Calu3 (cell line): ENCODE data around the gene TOB1. TPM values are rescaled to one million over a fixed set of nuclear protein-coding genes. Genes with fewer than 3 reads are reported as not detected.
"Not testable (repeated sequence)": the region's sequence is repeated elsewhere in the genome, so short reads cannot be mapped to it uniquely, and the experiment has no call there.

Experiments used
- BruUV-seq: library from RNA; stranded (reverse); fragments of 400-500 nt; replicated peaks from 2 replicates; lab custom pipeline; 2021; lab: Mats Ljungman, UMichigan
- CTCF ChIA-PET: fragments of 300-600 bp; sonication (Branson Sonifier 250); formaldehyde crosslinking; loops from one replicate; lab custom pipeline; 2022; ENCODE audit warnings: antibody characterized with exemption; lab: Charles Lee
- DNase-seq: peaks from one replicate; pipeline ENCODE4 v3.0.0; 2022
- H3K27ac Mint-ChIP-seq: one replicate; pipeline ENCODE4 v1.8.0; 2022; ENCODE audit warnings: mixed read lengths; ENCODE audit not compliant: unreplicated experiment
- H3K27me3 Mint-ChIP-seq: one replicate; pipeline ENCODE4 v1.8.0; 2022; ENCODE audit warnings: mixed read lengths; ENCODE audit not compliant: unreplicated experiment
- H3K36me3 Mint-ChIP-seq: one replicate; pipeline ENCODE4 v1.8.0; 2022; ENCODE audit warnings: mild to moderate bottlenecking, moderate library complexity, mixed read lengths; ENCODE audit not compliant: insufficient read depth, unreplicated experiment
- H3K4me1 Mint-ChIP-seq: one replicate; pipeline ENCODE4 v1.8.0; 2022; ENCODE audit warnings: mild to moderate bottlenecking, low read depth, mixed read lengths; ENCODE audit not compliant: unreplicated experiment
- H3K4me3 Mint-ChIP-seq: one replicate; pipeline ENCODE4 v1.8.0; 2022; ENCODE audit warnings: mild to moderate bottlenecking, low read depth, moderate library complexity, mixed read lengths; ENCODE audit not compliant: unreplicated experiment
- H3K9me3 Mint-ChIP-seq: one replicate; pipeline ENCODE4 v1.8.0; 2022; ENCODE audit warnings: low read depth, mixed read lengths; ENCODE audit not compliant: unreplicated experiment
- intact Hi-C: fragments of 100-400 bp; cut with micrococcal nuclease; formaldehyde crosslinking; loops from one replicate; pipeline ENCODE4 v1.10.0; 2022; ENCODE audit not compliant: unreplicated experiment
- total RNA-seq: library from RNA; stranded (reverse); gene quantifications from 2 replicates; pipeline ENCODE4 v1.2.3, GENCODE V29; 2022
- TF ChIP-seq, protein P1 (sequence below): fragments of 200-600 bp; IDR thresholded peaks from one replicate; pipeline ENCODE4 v1.8.0; 2022; ENCODE audit warnings: antibody characterized with exemption; ENCODE audit not compliant: unreplicated experiment

The TOB1 gene
- total RNA-seq, 1 experiment from 2014 or later: 177 TPM

DNA sequence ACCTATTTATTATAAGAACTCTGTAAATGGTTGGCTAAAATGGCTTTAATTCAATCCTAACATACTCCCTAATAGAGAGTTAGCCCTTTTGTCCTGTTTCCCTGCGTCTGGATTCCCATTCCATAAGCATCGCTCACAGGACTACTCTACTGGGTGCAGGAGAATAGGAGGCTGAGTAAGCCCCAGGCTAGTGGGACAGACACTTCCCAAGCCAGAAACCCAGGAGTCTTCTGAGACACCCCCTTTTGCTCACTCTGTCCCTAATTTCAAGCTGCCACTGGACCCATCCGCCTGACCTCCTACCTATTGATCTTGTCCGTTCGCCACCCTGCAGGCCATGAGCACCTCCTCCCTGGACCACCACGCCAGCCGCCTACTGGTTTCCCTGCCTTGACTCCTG, 16.7 kb upstream of the TOB1 start:
- TF ChIP-seq, protein P1, sequence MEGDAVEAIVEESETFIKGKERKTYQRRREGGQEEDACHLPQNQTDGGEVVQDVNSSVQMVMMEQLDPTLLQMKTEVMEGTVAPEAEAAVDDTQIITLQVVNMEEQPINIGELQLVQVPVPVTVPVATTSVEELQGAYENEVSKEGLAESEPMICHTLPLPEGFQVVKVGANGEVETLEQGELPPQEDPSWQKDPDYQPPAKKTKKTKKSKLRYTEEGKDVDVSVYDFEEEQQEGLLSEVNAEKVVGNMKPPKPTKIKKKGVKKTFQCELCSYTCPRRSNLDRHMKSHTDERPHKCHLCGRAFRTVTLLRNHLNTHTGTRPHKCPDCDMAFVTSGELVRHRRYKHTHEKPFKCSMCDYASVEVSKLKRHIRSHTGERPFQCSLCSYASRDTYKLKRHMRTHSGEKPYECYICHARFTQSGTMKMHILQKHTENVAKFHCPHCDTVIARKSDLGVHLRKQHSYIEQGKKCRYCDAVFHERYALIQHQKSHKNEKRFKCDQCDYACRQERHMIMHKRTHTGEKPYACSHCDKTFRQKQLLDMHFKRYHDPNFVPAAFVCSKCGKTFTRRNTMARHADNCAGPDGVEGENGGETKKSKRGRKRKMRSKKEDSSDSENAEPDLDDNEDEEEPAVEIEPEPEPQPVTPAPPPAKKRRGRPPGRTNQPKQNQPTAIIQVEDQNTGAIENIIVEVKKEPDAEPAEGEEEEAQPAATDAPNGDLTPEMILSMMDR: no peak
- peaks cover 10% of the 10 kb centered on the region for H3K36me3 Mint-ChIP-seq
- H3K9me3 Mint-ChIP-seq: no peaks in the 10 kb centered on the region
- peaks cover 39% of the 10 kb centered on the region for H3K4me1 Mint-ChIP-seq
- no peaks in the 10 kb centered on the region for H3K27me3 Mint-ChIP-seq
- no peak overlapping the region for H3K4me3 Mint-ChIP-seq
- DNase-seq: no peak
- intact Hi-C loops: no loop called here
- no TSS peak for BruUV-seq
- CTCF ChIA-PET: no interaction called here
- H3K27ac Mint-ChIP-seq: no peak overlapping the region

DNA sequence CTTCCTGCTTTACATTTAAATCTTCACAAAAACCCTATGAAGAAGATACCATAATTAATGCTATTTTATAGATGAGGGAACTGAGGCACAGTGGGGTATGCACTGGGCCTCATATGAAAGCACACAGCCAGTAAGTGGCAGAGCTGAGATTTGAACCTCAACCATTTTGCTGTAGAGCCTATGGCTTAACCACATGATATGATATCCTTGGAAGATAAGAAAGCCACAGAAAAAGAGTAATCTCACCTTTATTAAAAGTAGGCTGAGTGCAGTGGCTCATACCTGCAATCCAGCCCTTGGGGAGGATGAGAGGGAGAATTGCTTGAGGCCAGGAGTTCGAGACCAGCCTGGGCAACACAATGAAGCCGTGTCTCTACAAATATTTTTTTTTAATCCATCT, 15.0 kb upstream of the TOB1 start:
- Mint-ChIP-seq H3K4me3 (no peak overlapping the region), H3K27ac (no peak overlapping the region), H3K9me3 (no peaks in the 10 kb centered on the region), H3K4me1 (peaks cover 23% of the 10 kb centered on the region), H3K27me3 (no peaks in the 10 kb centered on the region), H3K36me3 (peaks cover 8% of the 10 kb centered on the region)
- no peak for DNase-seq
- TF ChIP-seq, protein P1: no peak
- intact Hi-C loops: no loop called here
- CTCF ChIA-PET: no interaction called here
- no TSS peak for BruUV-seq

DNA sequence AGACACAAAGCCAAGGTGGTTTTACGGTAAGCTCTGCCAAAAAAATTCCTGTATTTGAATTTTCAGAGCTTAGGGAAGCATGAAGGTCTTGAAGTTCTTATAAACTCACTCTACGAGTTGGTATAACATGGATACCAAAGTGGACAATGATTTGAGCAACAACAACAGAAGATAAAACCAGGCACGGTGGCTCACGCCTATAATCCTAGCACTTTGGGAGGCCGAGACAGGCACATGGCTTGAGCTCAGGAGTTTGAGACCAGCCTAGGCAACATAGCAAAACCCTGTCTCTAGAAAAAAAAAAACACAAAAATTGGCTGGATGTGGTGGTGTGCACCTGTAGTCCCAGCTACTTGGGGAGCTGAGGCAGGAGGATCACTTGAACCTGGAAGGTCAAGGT, 12.9 kb upstream of the TOB1 start:
- CTCF ChIA-PET: interaction anchor here (1.1 kb wide), 1 partner anchor 22 kb away, joined by 4 read pairs; no protein-coding TSS in a partner anchor
- Mint-ChIP-seq H3K9me3 (no peaks in the 10 kb centered on the region), H3K4me1 (peaks cover 15% of the 10 kb centered on the region), H3K36me3 (no peaks in the 10 kb centered on the region), H3K27ac (no peak overlapping the region), H3K4me3 (no peak overlapping the region), H3K27me3 (no peaks in the 10 kb centered on the region)
- no TSS peak for BruUV-seq
- DNase-seq: no peak
- intact Hi-C loops: no loop called here
- TF ChIP-seq, protein P1: no peak

DNA sequence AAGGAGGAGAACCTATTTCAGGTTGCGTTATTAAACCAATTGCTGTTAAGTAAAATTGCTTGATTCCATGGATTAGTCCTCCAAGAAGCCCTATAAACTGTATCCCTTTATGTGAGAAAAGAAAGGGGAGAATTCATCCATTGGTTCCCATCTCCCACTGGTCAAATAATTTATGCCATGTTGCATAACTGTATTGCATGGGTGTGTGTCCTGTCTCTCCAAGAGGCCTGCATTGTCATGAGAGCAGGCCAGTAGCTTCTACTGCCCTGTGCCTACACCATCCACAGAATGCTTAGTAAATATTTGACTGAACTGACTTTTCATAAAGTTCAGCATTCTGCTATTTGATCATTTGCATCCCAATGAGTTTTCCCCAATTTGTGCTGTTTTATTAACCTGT, 11.7 kb upstream of the TOB1 start:
- H3K36me3 Mint-ChIP-seq: no peaks in the 10 kb centered on the region
- no peak overlapping the region for H3K27ac Mint-ChIP-seq
- TF ChIP-seq, protein P1: no peak
- H3K9me3 Mint-ChIP-seq: no peaks in the 10 kb centered on the region
- BruUV-seq: no TSS peak
- CTCF ChIA-PET: interaction anchor here (1.0 to 1.1 kb wide), 2 partner anchors 23 to 27 kb away, joined by 3 to 4 read pairs; no protein-coding TSS in a partner anchor
- H3K4me1 Mint-ChIP-seq: peaks cover 4% of the 10 kb centered on the region
- no peak overlapping the region for H3K4me3 Mint-ChIP-seq
- intact Hi-C loops: no loop called here
- DNase-seq: no peak
- no peaks in the 10 kb centered on the region for H3K27me3 Mint-ChIP-seq

DNA sequence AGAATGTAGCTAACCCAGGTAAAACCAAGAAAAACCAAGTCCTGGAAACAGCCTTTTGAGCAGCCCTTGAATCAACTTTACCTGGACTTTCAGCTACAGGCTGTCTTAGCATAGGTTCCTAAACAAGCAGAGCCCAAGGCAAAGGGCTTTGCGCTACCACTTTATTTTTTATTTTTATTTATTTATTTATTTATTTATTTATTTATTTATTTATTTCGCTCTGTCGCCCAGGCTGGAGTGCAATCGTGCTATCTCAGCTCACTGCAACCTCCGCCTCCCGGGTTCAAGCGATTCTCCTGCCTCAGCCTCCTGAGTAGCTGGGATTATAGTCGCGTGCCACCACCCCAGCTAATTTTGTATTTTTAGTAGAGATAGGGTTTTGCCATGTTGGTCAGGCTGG, 10.9 kb upstream of the TOB1 start:
- H3K27ac Mint-ChIP-seq, DNase-seq, H3K27me3 Mint-ChIP-seq, H3K4me1 Mint-ChIP-seq, H3K36me3 Mint-ChIP-seq, BruUV-seq, H3K4me3 Mint-ChIP-seq, intact Hi-C loops, H3K9me3 Mint-ChIP-seq: not testable (repeated sequence)
- CTCF ChIA-PET: interaction anchor here (0.9 kb wide), 1 partner anchor 16 kb away, joined by 3 read pairs; no protein-coding TSS in a partner anchor
